ENCODE measurements around the gene LAMA4.

DNA sequence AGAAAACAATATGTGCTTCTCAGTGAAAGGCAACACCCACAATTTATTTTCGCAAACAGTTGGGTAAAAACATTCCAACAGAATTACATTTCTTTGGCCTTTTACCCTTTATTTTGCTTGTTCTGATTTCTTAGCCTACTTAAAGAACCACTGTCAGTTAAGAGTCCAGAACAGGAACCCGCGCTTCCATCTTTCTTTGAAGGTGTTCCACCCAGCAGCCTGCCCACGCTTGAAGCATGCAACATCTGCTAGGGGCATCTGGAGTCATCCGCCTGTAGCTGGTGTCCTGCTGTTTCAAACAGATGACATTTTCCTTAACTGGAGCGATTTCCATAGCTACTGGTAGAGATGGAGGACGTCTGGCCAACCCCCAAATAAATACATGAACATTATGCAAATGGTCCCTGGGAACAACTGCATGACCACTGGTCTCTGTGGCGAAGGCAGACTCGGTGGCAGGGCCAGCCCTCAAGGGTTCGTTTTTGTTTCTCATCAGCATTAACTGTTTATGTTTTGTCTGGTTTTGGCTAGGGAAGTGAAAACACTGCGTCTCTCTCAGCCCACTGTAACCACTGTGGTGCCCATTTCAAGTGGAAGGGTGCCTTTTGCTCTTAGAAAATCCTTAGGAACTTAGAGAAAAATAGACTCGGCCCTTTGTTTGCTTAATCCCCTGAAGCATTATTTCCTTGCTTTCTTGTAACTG lies 51.6 kb downstream of the LAMA4 start:
- TF ChIP-seq CTCF (conservative IDR thresholded peaks at IDR 0.05) (no peak), EZH2 (IDR thresholded peaks at IDR 0.05; ENCODE audit: low read depth) (no peak)

All from PC-9 (cell line).